Measurements from ENCODE around the gene HNRNPC.
"Not testable (repeated sequence)": the region's sequence is repeated elsewhere in the genome, so short reads cannot be mapped to it uniquely, and the experiment has no call there.

Gene HNRNPC

GRCh38 chr14:21269252-21270046 is at the start of gene HNRNPC:
HNRNPC (minus strand) TSS chr14:21269442; CDS start chr14:21234193, 35,249 bp downstream.
- DNase-seq = peak; percentile 100

DNA sequence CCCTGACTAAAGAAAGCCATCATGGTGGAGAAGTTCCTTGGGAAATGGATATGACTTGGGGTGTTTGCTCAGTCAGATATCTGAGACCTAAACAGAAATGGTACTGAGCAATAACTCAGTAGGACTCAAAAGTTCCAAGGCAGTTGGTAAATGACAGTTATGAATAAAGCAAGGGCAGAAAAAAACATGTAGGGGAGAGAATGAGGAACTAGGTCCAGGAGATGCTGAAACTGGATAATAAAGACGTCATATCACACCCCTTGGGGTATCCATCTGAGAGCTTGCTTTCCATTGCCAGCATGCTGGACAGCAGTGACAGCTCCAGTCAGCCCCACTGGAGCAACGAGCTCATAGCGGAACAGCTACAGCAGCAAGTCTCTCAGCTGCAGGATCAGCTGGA is 48.2 kb upstream of the HNRNPC start:
- DNase-seq = no peak

DNA sequence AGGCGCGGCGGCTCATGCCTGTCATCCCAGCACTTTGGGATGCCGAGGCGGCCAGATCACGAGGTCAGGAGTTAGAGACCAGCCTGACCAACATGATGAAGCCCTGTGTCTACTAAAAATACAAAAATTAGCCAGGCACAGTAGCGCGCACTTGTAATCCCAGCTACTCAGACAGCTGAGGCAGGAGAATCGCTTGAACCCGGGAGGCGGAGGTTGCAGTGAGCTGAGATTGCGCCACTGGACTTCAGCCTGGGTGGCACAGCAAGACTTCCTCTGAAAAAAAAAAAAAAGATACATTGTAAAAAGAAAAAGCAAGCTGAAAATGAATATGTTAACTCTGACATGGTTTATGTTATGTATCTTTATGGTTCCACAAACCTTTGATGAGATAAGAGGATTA is 44.3 kb upstream of the HNRNPC start:
- no peak for DNase-seq

DNA sequence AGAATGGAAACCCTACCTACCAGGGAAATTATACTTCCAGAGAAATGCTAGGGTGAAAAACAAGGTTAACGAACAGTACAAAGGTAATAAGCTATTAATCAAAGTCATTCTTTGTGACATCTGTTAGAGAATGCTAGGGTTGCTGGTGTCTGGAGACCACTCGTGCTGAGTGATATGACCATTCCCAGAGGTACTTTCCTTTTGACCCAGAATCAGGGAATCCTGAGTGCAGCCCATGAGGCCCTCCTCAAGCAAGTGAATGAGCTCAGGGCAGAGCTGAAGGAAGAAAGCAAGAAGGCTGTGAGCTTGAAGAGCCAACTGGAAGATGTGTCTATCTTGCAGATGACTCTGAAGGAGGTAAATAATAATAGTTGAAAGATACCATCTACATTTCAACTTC is 42.4 kb upstream of the HNRNPC start:
- DNase-seq = no peak

- no peak for DNase-seq
Measured at GRCh38 chr14:21309956-21310355, 40.7 kb upstream of the HNRNPC start.

DNA sequence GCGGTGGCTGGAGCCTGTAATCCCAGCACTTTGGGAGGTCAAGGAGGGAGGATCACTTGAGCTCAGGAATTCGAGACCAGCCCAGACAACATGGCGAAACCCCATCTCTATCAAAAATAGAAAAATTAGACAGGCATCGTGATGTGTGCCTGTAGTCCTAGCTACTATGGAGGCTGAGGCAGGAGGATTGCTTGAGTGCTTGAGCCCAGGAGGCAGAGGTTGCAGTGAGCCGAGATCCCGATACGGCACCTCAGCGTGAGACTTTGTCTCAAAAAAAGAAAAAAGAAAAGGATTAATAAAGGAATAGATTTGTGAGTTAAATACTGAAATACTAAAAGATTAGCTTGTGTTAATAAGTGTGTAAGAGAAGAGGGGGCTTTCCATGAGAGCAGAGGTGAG is 40.0 kb upstream of the HNRNPC start:
- DNase-seq = peak; percentile 7

DNA sequence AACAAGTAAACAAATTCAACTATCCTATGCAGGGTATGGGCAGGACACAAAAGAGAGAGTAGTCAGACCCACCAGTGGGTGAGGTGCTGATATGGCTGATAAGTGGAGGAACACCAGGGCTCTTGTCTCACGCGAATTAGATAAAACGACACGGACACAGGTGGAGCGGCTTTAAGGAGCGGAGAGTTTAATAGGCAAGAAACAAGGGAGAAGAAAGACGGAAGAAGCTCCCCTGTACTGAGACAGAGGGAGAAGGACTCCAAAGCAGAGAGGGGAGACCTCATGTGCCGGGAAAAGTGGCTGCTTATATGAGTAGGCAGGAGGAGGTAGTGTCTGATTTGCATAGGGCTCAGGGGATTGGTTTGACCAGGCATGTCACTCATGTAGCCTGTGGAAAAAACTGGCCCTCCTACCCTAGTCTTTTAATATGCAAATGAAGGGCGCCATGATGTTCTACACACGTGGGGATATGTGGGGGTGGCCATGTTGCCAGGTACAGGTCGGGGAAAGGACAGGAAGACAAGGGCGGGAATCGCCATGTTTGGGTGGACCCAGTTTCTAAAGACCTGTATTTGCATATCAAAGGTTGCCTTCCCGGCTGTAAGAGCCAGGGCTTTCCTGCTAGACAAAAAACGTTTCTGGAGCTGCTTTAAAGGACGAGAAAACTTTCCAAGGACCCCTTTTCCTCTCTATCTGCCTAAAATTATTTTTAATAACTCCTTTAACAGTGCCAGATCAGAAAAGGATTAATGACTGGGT is 39.4 kb upstream of the HNRNPC start:
- DNase-seq = peak; percentile 87

DNA sequence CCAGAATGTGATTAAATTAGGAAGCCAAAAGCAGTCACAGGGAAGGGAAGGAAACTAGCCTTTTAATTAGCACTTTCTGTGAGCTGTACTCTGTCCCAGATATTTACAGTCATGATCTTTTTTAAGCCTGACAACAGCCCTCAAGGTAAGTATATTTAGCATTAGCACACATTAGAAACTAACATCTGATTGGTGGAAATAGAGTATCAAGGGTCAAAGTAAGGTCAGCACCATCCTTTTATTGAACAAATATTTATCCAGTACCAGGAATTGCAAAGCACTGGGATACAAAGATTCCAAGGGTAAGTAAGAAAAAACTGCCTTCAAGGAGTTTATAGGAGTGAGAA is 38.9 kb upstream of the HNRNPC start:
- no peak for DNase-seq

GRCh38 chr14:21307637-21308036 is 38.4 kb upstream of the HNRNPC start:
- no peak for DNase-seq

GRCh38 chr14:21302836-21303140 is 33.5 kb upstream of the HNRNPC start:
- DNase-seq = not testable (repeated sequence)

GRCh38 chr14:21302013-21302835 is 33.0 kb upstream of the HNRNPC start:
- no peak for DNase-seq

GRCh38 chr14:21300892-21301291 is 31.6 kb upstream of the HNRNPC start:
- peak; percentile 44 for DNase-seq

DNA sequence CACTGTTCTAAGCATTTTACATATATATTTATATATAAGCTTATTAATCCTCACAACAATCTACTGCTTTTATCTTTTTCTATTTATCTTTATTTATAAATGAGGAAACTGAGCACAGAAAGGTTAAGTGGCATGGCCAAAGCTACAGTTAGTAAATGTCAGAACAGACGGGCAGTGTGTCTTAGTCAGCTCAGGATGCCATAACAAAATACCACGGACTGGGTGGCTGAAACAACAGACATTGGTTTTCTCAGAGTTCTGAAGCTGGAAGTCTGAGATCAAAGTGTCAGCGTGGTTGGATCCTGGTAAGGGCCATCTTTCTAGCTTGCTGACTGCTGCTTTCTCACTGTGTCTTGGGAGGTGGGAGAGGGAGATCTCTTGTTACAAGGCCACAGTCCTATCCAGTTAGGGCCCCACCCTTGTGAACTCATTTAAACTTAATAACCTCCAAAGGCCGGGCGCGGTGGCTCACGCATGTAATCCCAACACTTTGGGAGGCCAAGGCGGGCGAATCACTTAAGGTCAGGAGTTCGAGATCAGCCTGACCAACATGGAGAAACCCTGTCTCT is 30.4 kb upstream of the HNRNPC start:
- DNase-seq = no peak

GRCh38 chr14:21298358-21298757 is 29.1 kb upstream of the HNRNPC start:
- no peak for DNase-seq

- not testable (repeated sequence) for DNase-seq
Measured at GRCh38 chr14:21294026-21294425, 24.8 kb upstream of the HNRNPC start.

DNA sequence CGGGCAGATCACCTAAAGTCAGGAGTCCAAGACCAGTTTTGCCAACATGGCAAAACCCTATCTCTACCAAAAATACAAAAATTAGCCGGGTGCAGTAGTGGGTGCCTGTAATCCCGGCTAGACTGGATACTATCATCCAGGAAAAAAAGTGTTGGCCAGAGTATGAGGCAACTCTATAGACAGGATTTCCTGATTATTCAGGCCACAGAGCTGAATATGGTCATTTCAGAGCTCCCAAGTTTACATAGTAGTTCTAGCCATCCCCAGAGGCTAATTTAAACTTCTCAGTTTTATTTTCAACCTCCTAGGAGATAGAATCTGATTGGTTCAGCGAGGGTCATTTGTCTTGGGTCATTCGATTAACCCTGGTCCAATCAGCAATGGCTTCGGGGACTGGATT is 17.9 kb upstream of the HNRNPC start:
- no peak for DNase-seq

DNA sequence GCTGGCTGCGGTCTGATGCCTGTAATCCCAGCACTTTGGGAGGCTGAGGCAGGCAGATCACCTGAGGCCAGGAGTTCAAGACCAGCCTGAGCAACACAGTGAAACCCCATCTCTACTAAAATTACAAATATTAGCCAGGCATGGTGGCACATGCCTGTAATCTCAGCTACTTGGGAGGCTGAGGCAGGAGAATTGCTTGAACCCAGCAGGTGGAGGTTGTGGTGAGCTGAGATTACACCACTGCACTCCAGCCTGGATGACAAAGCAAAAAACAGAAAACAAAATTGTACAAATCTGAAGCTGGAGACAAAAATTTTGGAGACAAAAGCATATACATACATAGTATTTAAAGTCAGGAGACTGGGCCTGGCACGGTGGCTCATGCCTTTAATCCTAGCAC is 17.3 kb upstream of the HNRNPC start:
- DNase-seq = not testable (repeated sequence)

DNA sequence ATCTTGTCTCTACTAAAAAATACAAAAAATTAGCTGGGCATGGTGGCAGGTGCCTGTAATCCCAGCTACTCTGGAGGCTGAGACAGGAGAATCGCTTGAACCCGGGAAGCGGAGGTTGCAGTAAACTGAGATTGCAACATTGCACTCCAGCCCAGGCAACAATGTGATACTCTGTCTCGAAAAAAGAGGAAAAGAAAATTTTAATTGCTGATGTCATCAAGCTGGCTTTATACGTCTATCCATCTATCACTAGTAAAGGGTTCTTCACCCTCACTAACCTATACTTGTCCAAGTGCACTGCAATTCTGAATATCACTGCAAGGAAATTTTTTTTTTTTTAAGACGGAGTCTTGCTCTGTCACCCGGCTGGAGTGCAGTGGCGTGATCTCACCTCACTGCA is 12.7 kb upstream of the HNRNPC start:
- not testable (repeated sequence) for DNase-seq

DNA sequence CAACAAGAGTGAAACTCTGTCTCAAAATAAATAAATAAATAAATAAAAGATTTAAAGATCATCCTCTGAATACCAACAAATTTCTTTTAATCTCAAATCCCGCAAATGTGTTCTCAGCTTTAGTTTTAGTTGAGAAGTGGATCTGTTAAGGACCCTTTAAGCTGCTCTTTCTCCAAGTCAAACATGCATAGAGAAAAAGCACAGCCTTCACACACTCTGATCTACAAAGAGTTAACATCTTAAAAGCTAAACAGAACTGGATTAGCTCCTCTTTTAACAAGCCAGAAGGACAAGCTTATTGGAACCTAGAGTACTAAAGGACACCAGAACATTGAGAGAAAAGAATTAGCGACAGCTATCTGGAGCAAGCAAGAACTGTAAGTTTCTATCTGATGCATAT is 10.5 kb upstream of the HNRNPC start, which contains the start of gene RPGRIP1:
RPGRIP1 (plus strand) TSS at position 301 of the 400 bp plus-strand sequence. CDS start 7,894 bp downstream, outside the sequence.
- no peak for DNase-seq

DNA sequence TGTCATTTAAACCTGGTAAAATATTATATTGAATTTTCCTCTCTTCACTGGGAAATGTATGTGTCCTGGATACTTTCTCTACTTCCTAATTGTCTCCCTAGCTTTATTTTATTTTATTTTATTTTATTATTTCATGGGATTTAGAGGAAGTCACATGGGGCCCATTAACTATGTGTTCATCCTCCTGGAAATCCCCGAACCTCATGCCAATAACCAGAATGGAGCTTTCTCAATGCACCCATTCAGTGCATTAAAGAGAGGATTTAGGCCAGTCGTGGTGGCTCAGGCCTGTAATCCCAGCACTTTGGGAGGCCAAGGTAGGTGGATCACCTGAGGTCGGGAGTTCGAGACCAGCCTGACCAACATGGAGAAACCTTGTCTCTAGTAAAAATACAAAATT is 9.4 kb upstream of the HNRNPC start:
- no peak for DNase-seq

GRCh38 chr14:21275261-21275858 is 6.1 kb upstream of the HNRNPC start:
- DNase-seq = no peak

- DNase-seq = not testable (repeated sequence)
Measured at GRCh38 chr14:21272661-21273060, 3.4 kb upstream of the HNRNPC start.

All from activated CD4-positive, alpha-beta T cell treated with anti-CD3 and anti-CD28 coated beads for 48 hours (primary cell).